HG02973 (cell line): ENCODE measurements around the gene PPCS.
"Not testable (repeated sequence)": the region's sequence is repeated elsewhere in the genome, so short reads cannot be mapped to it uniquely, and the experiment has no call there.

Source experiments
- ATAC-seq: cut with Tn5 transposase; IDR thresholded peaks from one replicate; pipeline ENCODE4 v1.9.1; 2021; ENCODE audit warnings: moderate library complexity; ENCODE audit not compliant: unreplicated experiment

PPCS gene

GRCh38 chr1:42450061-42450460, 6.3 kb upstream of the PPCS start:
- no peak for ATAC-seq

- no peak for ATAC-seq
These were observed 3.0 kb upstream of the PPCS start for GRCh38 chr1:42453386-42453785.

- no peak for ATAC-seq
These were observed 1.9 kb upstream of the PPCS start for GRCh38 chr1:42454403-42454802.

GRCh38 chr1:42456754-42457089, 379 bp downstream of the PPCS start:
- peak; percentile 54 for ATAC-seq

GRCh38 chr1:42461196-42461595, 4.9 kb downstream of the PPCS start:
- no peak for ATAC-seq

GRCh38 chr1:42462828-42463763, 6.8 kb downstream of the PPCS start, which contains the start of gene CCDC30:
CCDC30 (plus strand) TSS chr1:42463286; CDS start chr1:42480552, 17,266 bp downstream.
- peak; percentile 98 for ATAC-seq

- ATAC-seq: no peak
These were observed 7.6 kb downstream of the PPCS start for GRCh38 chr1:42463921-42464320.

- no peak for ATAC-seq
These were observed 9.7 kb downstream of the PPCS start for GRCh38 chr1:42466030-42466429.

- no peak for ATAC-seq
These were observed 13.4 kb downstream of the PPCS start for GRCh38 chr1:42469727-42470126.

- ATAC-seq: no peak
These were observed 20.3 kb downstream of the PPCS start for GRCh38 chr1:42476605-42477004.

- not testable (repeated sequence) for ATAC-seq
These were observed 21.0 kb downstream of the PPCS start for GRCh38 chr1:42477354-42477753.

- no peak for ATAC-seq
These were observed 21.4 kb downstream of the PPCS start for GRCh38 chr1:42477775-42478174.

- ATAC-seq: no peak
These were observed 23.3 kb downstream of the PPCS start for GRCh38 chr1:42479621-42480020.

- no peak for ATAC-seq
These were observed 24.6 kb downstream of the PPCS start for GRCh38 chr1:42480921-42481320.

- no peak for ATAC-seq
These were observed 26.4 kb downstream of the PPCS start for GRCh38 chr1:42482635-42483153.

GRCh38 chr1:42484382-42484781, 28.0 kb downstream of the PPCS start:
- no peak for ATAC-seq

GRCh38 chr1:42490237-42490636, 33.9 kb downstream of the PPCS start:
- no peak for ATAC-seq

GRCh38 chr1:42502031-42502430, 45.7 kb downstream of the PPCS start:
- ATAC-seq: not testable (repeated sequence)

GRCh38 chr1:42504535-42505128, 48.3 kb downstream of the PPCS start:
- no peak for ATAC-seq

GRCh38 chr1:42506576-42506975, 50.2 kb downstream of the PPCS start:
- no peak for ATAC-seq
